ENCODE data around the gene HIF1AN. TPM values are rescaled to one million over a fixed set of nuclear protein-coding genes. Genes with fewer than 3 reads are reported as not detected.

HIF1AN gene
- 6.2 and 10.1 TPM in 2 replicates for total RNA-seq (2014; rRNA removed; shearing (Covaris generic))

- DNase-seq (ENCODE audit: low spot score), result peak; percentile 93
Observed at GRCh38 chr10:100535715-100536353, at the start of gene HIF1AN. TSS of gene HIF1AN (plus strand) at chr10:100535943. CDS start at chr10:100535959, 16 bp downstream.

- no peak for DNase-seq (ENCODE audit: low spot score)
Observed at GRCh38 chr10:100487529-100487928, 48.2 kb upstream of the HIF1AN start.

DNA sequence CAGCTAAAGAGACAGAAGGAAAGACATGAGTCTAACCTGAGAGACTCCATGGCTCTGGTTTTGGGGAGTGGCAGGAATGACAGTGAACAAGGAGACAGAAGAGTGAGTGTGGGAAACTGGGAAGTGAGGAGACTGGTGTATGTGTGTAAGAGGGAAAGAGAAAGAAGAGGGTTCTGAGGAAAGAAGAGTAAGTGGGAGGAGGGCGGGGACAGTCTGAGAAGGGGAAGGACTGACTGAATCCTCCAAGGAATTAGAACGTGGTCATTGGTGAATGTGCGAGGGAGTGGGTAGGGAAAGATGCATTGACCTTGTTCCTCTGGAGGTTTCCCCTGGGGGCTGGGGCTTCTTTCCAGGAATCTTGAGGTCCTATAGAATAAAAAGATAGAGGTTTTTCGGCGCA lies 46.3 kb upstream of the HIF1AN start:
- DNase-seq (ENCODE audit: low spot score), result no peak

GRCh38 chr10:100490531-100490930 lies 45.2 kb upstream of the HIF1AN start:
- no peak for DNase-seq (ENCODE audit: low spot score)

GRCh38 chr10:100496567-100496966 lies 39.2 kb upstream of the HIF1AN start:
- no peak for DNase-seq (ENCODE audit: low spot score)

- DNase-seq (ENCODE audit: low spot score), result no peak
Observed at GRCh38 chr10:100498059-100498458, 37.7 kb upstream of the HIF1AN start.

GRCh38 chr10:100501423-100501822 lies 34.3 kb upstream of the HIF1AN start:
- DNase-seq (ENCODE audit: low spot score), result no peak

GRCh38 chr10:100502926-100503494 lies 32.7 kb upstream of the HIF1AN start:
- DNase-seq (ENCODE audit: low spot score), result no peak

DNA sequence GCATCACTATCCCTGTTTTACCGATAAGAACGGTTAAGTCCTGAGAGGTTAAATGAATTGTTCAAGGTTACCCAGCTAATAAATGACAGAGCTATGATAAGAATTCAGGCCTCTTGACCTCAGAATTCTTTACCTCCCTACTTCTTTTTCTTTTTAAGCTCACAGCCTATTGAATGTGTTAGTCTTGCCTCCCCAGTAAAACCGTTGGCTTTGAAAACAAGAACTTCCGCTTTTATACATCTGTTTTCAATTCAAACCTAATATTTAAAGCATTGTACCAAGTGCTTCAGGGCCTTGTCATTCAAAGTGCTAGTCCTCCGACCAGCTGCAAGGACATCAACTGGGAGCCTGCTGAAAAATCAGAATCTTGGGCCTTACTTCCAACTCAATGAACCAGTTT lies 31.6 kb upstream of the HIF1AN start:
- DNase-seq (ENCODE audit: low spot score), result peak; percentile 40

DNA sequence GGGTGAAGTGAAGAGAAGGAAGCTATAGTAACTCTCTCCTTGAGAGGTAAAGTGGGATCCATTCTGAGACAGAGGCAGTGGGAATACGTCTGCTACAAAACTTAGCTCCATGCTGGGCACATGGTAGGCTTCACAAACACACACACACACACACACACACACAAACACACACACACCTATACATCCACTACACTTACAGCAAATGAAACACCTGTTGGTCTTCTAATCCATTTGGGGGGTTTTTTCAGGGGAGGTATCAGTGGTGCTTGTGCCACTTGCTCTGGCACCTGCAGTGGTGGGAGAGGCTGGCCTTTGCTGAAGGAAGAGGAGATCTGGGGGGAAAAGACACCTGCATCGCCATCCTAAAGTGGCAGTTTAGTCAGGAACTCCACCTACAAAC lies 30.6 kb upstream of the HIF1AN start:
- DNase-seq (ENCODE audit: low spot score), result no peak

DNA sequence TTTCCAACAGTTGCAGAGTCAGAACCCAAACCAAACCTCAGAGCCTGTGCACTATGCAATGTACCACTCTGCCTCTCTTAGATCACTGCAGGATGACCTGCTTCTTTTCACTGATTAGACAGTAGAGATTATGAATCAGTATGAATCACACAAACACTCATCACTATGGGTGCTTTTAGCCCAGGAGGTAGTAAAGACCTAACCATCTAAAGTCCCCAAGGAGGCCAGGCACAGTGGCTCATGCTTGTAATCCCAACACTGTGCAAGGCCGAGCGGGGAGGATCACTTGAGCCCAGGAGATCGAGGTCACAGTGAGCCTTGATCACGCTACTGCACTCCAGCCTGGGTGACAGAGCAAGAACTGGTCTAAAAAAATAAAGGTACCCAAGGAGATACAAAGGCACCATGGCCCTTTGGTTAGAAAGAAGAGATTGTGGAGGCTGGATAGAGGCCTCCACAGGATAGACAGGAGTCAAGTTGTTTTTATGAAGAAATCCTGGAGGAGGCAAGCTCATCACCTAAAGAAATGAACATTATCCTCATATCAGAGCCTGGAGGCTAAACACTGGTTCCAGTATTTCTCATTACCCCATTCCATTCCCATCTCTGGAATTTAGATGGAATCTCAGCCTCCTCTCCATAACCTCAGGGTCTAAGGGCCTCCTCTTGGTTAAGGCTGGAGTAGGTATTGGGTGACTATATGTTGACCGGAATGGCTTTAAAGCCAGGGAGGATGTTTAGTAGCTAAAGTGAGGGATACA lies 29.0 kb upstream of the HIF1AN start:
- DNase-seq (ENCODE audit: low spot score), result peak; percentile 80

DNA sequence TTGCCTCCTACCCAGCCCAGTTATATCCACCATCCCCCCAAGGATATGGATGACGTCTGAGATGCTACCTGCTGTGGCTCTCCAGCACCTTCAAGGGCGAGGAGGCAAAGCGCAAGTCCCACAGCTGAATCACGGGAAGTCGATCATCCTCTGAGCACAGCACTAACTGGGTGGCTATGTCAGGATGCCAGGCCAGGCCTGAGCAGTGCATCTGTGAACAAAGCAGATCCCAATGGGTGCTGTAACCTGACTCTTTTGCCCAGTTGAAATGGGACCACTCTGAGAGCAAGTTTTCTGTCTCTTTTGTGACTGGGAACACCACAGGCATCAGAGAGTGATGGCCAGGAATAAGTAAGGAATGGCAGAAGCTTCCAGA lies 28.4 kb upstream of the HIF1AN start:
- no peak for DNase-seq (ENCODE audit: low spot score)

GRCh38 chr10:100508266-100508665 lies 27.5 kb upstream of the HIF1AN start:
- no peak for DNase-seq (ENCODE audit: low spot score)

DNA sequence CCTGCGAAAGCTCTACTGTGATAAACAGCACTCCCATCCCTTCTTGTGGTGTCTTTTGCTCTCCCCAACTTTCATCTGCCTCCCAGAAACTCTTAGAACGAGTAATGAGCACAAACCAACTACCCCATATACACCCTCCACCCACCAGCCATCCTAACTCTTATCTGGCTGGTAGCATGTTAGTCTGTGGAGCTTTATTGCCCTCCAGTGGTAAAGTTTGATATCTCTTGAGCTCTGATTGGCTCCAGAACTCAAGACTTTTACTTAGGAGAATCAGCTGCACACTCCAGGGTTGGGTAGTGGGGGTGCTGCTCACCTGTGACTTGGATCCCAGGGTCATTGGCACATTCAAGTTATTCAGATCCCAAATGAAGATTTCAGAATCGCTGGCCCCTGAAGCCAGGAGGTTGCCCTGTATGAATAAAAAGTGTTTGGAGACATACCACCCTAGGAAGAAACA lies 27.0 kb upstream of the HIF1AN start:
- DNase-seq (ENCODE audit: low spot score), result peak; percentile 52

- DNase-seq (ENCODE audit: low spot score), result no peak
Observed at GRCh38 chr10:100509241-100509840, 26.4 kb upstream of the HIF1AN start.

DNA sequence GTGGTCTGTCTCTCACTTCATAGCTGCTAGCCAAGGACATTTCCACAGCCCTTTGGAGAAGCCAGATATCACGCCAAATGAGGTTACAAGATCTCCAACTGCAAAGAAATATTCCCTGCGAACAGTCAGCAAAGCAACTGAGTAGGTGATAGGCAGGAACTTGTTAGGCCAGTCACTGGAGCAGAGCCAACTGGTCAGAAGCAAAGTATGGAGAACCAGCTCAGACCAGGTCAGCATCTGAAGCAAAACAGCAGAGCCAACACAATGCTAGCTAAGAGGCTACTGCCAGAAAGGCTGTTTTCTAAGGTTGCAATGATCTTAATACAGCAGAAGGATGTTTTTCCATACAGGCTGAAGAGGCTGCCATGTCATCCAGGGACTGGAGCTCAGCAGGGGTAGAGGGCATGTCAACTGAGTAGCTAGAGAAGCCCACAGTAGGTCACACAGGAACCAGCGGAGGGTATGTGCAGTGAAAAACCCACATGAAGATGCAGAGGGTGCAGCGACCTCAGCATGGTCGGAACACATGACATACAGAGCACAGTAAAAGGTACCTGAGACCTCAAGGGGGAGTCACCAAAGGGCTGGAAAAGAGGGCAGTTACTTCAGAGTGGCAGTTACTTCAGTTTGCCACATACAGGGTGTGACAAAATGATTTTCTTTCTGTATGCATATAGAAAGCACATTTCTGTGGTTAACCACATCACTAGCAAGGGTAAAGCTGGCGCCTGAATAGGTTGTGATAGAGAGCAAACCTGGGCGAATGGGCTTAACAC lies 25.0 kb upstream of the HIF1AN start:
- no peak for DNase-seq (ENCODE audit: low spot score)

GRCh38 chr10:100515612-100516011 lies 20.1 kb upstream of the HIF1AN start:
- DNase-seq (ENCODE audit: low spot score), result no peak

GRCh38 chr10:100516847-100517246 lies 18.9 kb upstream of the HIF1AN start:
- DNase-seq (ENCODE audit: low spot score), result peak; percentile 17

- peak; percentile 59 for DNase-seq (ENCODE audit: low spot score)
Observed at GRCh38 chr10:100518761-100519241, 16.9 kb upstream of the HIF1AN start.

DNA sequence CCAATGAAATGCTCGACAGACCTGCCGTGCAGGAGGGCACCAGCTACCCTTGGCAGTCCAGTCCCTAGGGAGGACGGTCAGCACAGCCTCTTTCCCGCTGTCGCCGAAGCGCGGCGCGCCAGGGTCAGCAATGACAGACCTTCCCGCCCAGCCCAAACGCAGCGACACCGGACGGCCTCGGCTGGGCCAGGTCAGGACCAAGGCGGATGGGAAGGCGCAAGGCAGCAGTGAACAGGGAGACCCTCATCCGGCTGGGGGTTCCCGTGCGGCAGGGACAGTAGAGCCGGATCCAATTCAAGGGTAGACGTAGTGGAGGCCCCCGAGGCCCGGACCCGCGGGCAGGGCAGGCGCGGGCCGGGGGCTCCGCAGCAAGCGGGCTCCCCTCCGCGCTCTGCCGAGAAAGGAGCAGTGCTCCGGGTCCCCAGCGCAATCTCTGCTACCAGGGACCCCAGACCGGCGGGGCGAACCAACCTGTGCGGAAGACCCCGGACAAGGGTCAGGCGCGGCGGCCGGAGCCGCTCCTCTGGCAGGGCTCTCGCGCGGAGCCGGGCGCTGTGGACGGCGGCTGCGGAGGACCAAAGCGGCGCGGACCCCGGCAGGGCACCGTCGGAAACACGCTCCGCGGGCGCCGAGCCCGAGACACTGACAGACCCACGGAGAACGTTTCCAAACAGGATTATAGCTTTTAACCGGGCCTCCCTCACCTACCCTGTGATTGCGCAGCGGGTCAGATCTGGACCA lies 16.3 kb upstream of the HIF1AN start, which contains the start of gene SEC31B:
Gene SEC31B (minus strand): TSS at position 551 of the 741 bp plus-strand sequence. CDS start 2,909 bp downstream, outside the sequence.
- no peak for DNase-seq (ENCODE audit: low spot score)

GRCh38 chr10:100520811-100521210 lies 14.9 kb upstream of the HIF1AN start:
- no peak for DNase-seq (ENCODE audit: low spot score)
